Measurements from ENCODE around the gene LYPD3.

DNA sequence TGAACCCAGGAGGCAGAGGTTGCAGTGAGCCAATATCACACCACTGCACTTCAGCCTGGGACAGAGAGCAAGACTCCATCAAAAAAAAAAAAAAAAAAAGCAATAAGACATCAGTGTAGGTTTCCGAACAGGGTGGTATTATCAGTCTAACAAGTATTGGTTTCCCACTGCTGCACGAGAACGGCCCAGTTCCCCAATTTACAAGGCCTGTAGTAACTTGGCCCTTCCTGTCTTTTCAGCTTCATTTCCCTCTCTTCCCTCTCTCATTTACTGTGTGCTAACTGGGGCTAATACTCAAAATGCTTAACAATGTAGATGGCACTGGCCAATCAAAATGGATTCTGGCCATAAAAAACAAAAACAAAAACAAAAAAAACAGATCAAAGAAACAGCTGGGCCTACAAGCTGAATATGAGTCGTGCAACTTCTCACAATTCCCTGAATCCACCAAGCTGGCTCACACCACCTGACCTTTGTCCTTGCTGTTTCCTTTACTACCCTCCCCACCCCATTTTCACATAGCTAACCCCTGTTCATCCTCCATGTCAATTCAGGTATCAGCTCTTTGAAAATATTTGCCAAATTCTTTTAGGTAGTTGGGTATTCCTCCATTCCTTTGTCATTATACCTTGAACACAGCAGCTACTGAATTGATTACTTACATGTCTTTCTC lies 48.3 kb downstream of the LYPD3 start:
- TF ChIP-seq, protein P1, sequence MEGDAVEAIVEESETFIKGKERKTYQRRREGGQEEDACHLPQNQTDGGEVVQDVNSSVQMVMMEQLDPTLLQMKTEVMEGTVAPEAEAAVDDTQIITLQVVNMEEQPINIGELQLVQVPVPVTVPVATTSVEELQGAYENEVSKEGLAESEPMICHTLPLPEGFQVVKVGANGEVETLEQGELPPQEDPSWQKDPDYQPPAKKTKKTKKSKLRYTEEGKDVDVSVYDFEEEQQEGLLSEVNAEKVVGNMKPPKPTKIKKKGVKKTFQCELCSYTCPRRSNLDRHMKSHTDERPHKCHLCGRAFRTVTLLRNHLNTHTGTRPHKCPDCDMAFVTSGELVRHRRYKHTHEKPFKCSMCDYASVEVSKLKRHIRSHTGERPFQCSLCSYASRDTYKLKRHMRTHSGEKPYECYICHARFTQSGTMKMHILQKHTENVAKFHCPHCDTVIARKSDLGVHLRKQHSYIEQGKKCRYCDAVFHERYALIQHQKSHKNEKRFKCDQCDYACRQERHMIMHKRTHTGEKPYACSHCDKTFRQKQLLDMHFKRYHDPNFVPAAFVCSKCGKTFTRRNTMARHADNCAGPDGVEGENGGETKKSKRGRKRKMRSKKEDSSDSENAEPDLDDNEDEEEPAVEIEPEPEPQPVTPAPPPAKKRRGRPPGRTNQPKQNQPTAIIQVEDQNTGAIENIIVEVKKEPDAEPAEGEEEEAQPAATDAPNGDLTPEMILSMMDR (conservative IDR thresholded peaks at IDR 0.05; ENCODE audit: low read length) = no peak
- no peak for TF ChIP-seq EZH2phosphoT487 (IDR thresholded peaks at IDR 0.05; ENCODE audit: borderline replicate concordance, low read depth, low read length)

Measured in OCI-LY7 (cell line).